GM19463 (cell line): ENCODE results near the gene TMEM258.

Source experiments
- ATAC-seq: cut with Tn5 transposase; IDR thresholded peaks from one replicate; pipeline ENCODE4 v1.9.1; 2021; ENCODE audit warnings: mild to moderate bottlenecking, moderate library complexity; ENCODE audit not compliant: unreplicated experiment

TMEM258 gene

DNA sequence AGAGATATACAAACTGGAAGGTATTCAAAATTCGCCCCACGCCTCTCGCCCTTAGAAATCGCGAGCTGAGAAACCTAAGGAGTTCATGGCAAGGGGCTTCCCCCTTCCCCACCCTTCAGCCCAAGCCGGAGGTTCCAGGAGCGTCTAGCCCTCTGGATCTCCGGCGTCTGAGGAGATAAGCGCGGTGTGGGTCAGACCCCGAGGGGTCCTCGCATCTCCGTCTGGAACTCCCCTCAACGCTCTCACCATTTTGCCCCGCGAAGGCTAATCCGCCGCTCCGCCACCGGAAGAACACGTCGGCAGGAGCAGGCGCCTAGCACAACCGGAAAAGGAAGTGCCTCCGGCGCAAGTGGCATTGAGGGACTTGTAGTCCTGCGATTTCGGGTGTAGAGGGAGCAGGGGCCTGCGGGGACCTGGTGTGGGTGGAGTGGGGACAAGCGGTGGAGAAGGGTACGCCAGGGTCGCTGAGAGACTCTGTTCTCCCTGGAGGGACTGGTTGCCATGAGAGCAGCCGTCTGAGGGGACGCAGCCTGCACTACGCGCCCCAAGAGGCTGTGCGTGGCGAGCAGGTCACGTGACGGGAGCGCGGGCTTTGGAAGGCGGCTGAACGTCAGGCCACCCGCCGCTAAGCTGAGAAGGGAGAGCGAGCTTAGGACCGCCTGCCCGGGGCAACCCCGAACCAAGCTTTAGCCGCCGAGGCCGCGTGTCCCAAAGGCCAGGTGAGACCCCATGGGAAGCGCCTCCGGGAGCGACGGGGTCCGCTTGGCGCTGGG, at the start of gene TMEM258, which contains the start of gene FEN1:
Gene TMEM258, minus strand, starts transcription at position 290 of the 773 bp plus-strand sequence. Its CDS starts 41 bp downstream, at position 249.
Gene FEN1, plus strand, starts transcription at position 602 of the 773 bp plus-strand sequence. CDS start 2,451 bp downstream, outside the sequence.
- ATAC-seq = peak; percentile 87

DNA sequence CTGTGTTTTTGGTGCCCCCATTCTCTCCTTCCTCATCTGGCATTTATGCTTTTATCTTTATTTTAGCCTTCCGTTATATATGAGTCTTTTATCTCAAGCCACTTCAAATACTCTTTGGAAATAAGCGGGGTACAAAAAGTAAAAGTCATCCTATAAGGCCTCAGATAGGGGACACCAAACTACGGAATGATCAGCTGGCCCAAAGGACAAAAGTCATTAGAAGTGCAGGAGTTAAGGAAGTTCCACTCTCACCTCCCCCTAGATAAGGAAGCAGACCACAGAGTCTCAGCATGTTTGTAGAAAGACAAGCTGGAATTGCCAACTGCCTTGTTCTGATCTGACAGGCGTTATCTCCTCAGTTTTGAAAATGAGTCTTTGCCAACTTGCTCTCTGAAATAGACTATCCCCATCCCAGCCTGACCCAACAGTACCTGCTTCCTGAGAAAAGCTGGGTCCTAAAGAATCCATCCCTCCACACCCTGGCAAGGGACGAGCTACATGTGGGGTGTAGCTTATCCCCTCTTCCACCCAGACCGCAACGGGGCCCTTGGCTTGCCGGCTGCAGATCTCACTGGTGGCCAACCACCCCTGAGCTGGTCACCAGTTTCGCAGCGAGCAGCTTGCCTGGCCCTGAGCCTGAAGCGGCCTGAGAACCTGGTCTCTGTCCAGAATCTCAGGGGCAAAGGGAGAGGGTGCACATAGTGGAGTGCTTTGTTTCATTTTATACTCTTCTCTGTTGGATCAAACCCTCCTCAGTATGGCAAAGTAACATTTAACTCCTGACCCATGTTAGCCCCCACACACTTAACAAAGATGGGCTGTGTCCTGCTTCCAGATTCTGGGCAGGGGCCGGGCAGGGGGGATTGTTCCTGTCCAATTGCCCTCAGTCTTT, 49.5 kb upstream of the TMEM258 start:
- ATAC-seq = no peak

DNA sequence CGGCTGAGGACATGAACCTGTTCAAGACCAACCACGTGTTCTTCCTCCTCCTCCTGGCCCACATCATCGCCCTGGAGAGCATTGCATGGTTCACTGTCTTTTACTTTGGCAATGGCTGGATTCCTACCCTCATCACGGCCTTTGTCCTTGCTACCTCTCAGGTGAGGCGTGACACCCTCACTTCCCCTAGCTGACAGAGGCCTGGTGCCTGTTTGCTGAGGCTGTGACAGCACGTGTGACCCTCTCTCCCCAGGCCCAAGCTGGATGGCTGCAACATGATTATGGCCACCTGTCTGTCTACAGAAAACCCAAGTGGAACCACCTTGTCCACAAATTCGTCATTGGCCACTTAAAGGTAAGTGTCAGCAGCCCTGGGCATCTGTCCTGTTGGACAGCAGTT, 48.0 kb upstream of the TMEM258 start:
- no peak for ATAC-seq

DNA sequence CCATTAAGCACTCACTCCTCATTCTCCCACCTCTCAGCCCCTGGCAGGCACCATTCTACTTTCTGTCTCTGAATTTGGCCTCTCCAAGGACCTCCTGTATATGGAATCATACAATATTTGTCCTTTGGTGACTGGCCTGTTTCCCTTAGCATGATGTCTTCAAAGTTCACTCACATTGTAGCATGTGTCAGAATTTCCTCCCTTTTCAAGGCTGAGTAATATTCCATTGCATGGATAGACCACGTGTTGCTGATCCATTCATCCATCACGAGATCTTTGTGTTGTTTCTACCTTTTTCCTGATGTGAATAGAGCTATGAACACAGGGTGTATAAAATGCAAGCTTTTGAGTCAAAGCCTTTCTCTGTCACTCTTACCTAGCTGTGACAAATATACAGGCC, 47.3 kb upstream of the TMEM258 start:
- ATAC-seq = no peak

DNA sequence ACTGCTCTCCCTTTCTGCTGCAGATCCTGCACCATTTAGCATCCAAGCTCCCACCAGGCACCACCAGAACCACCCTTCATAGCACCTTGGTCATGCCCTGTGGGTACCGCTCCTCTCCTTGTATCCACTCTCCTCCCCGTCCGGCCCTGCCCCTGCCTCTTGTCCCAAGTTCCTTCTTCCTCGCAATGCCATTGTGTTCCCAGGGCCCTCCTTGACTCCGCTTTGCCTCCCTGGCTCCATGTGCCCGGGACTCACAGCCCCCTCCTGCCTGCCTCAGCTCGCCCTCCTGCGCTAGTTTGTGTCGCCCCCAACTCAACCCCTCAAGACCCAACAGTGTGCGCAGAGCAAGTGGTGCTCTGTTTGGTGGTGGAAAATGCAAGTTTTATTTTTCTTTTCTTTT, 46.5 kb upstream of the TMEM258 start:
- ATAC-seq = no peak

DNA sequence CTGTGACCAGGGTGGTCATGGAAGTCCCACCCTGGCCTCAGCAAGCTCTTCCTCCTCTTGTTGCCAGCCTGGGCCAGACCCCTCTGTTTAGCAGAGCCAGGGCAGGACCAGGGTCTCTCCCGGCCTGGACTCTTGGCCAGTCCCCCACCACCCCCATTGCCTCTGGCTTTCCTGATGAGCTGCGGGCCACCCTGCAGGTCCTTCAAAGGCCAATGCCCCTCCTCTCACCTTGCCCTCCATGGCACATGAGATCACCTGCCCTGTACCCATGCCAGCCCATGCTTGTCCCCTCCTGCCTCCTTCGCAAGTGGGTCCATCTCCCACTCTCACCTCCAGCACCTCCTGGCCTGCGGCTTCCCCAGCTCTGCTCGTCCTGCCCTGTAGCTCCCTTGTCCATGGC, 46.1 kb upstream of the TMEM258 start:
- ATAC-seq = no peak

DNA sequence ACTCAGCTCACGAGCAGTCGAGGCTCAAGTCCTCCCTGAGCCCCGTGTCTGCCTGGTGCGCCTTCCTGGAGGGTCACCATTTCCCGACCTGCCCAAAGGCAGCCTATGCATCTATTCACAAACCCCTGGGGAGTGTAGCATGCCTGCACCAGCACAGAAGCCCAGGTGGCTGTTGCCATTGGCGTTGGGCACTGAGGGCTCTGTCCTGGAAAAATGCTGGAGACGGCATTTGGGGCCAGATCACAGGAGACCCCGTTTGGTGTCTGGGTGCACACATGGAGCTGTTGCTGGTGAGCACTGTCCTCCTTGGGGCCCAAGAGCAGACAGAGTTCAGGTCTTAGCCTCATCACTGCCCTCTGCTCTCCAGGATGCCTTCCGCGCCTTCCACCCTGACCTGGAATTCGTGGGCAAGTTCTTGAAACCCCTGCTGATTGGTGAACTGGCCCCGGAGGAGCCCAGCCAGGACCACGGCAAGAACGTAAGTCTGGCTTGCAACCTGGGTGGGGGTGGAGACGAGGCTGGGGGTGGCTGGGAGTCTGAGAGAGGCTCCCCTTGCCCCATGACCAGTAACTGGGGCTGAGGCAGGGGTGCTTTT, 45.1 kb upstream of the TMEM258 start:
- no peak for ATAC-seq

DNA sequence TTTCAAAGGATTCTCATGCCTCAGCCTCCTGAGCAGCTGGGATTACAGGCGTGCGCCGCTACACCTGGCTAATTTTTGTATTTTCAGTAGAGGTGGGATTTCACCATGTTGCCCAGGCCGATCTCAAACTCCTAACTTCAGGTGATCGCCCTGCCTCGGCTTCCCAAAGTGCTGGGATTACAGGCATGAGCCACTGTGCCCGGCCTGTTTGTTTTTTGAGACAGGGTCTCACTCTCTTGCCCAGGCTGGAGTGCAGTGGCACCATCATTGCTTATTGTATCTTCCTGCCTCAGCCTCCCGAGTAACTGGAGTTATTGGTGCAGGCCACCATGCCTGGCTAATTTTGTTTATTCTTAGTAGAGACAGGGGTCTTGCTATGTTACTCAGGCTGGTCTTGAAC, 43.8 kb upstream of the TMEM258 start:
- no peak for ATAC-seq

DNA sequence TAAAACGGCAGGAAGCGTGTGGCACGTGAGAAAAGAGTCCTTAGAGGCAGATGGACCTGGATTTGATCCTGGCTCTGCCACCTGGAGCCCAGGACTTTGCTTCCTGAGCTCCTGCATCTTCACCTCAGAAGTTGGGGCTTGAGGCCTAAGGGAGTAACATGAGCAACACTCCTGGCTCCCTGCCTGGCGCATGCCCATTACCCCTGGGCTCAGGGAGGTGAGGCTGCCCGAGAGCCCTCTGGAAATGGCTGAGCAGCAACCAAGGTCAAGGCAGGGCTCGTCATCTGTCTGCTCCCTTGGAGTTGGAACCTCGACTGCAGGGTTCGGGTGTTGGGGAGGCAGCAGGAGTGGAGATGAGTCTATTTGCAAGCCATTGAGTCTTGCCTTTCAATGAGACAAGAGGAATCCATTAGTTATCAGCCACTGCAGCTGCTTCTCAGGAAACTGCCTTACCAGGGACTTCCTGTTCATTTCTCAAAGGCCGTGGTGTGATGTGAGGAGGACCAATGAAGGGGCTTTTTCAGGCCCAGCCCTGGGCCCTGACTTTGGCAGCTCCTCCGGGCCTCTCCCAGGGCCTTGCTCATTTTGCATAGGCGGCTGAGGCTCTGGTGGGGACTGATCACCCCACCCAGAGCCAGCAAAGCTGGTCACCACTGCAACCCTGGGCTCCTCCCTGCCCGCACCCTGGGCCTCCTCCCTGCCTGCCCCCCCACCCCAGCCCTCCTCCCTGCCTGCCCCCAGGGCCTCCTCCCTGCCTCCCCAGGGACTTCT, 42.1 kb upstream of the TMEM258 start:
- ATAC-seq = peak; percentile 95

DNA sequence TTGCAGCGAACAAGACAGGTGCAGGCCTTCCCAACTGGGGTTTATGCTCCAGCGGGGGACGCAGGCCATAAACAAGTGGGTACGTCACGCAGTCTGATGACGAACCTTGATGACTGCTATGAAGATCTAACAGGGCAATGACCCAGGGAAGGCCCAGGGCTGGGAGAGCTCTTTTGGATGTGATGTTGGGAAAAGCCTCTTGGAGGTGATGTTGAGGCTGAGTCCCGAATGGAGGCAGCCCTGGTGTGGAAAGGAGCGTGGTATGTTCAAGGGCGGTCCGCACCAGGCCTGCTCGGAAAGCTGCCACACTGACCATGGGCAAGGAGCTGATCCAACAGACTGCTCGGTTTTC, 41.5 kb upstream of the TMEM258 start:
- no peak for ATAC-seq

DNA sequence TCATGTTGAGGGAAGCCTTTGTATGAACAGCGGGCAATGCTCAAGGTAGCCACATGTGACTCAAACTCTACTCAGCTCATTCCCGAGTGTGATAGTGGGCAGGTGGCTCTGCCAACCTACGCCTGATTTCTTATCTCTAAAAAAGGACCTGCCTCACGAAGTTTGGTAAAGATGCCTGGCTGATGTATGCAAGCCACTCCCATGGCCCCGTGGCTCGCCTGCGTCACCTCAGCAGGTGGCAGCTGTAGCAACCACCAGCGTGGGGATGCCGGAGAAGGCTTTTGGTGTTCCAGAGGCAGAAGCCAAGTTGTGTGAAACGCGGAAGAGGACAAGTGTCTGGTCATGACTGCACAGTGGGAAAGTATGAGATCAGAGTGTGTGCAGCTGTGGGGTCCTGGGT, 41.1 kb upstream of the TMEM258 start:
- ATAC-seq = no peak

DNA sequence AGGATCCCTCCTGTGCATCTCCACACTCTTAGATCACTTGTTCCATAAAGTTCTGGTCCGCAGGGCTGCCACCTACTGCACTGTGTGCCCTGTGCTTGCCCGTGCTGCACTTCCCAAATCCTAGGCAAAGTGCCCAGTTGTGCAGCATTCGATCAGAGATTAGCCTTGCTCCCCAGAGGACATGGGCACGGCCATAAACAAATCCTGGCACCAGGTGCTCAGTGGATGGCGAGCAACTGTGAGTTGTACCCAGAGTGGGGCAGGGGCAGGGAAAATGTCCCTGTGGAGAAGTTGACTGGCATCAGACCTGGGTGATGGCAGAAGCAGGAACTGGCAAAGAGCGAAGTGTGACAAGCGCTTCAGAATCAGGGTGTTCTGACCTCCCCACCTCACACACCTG, 40.4 kb upstream of the TMEM258 start:
- no peak for ATAC-seq

DNA sequence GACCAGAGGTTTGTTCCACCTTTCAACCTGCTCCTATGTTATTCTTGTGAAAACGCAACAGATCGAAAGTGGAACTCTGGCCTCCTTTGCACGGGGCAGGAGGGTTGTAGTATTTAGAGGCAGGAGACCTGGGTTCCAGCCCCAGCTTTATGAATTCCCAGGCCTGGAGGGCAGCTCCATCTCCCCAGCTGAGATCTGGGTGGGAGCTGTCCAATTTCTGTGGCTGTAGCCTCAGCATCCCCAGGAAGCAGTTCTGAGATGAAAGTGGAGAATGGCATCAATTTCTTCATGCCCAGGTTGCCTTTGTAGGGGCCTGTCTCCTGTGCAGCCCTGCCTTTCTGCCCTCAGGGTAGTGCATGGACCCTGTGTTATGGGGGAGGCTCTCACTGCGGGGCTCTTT, 39.8 kb upstream of the TMEM258 start:
- ATAC-seq = no peak

DNA sequence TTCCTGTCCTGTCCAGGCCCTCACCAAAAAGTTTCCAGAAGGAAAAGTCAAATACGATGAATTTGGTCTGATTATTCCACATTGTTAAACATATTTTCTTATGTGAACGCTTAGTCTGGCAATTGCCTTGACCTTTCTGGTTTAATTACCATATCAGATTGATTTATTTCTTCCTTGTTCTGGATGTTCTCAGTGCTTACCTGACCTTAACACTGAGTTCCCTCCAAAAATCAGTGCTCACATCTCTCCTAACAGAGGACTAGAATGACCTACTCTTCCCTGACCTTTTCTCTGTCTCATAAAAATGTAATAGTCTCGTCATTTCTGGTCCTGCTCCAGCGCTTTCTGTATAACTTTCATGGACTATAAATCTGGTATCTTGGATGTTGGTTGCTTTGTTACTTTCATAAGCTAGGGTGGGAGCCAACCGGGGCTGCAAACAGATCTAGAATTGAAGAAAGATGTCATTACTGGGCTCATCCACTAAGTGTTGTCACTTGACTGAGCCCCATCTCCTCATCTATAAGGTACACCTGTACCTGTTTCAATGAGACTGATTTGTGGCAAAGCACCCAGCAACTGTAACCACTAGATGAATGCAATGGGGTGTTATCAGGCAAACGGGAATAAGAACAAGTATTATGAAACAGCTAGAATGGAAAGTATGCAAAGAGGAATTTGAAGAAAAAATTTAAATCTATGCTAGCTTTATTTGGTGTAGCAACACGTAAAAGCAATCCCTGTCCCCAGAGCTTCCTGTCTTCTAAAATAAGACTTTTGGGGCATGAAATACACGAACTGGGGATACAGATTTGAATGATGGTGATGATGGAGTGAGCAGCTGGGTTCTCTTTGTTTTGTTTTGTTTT, 38.1 kb upstream of the TMEM258 start:
- no peak for ATAC-seq

DNA sequence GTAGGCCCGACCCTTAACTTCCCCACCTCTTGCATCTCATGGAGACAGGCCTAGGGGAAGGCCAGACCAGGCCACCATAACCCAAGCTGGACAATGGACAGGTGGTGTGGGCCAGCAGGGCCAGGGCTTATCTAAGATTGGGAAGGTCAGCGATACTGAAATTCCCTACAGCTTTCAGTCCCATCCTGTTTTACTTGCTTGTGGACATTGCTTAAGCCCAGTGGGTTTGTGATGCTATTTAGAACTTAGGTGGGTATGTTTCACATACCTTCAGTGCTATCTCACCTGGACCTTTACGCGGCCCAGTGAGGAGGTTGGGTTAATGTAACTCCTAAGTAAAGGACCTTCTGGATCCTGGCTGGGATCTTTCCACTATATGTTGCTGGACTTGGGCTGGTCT, 37.4 kb upstream of the TMEM258 start:
- no peak for ATAC-seq

DNA sequence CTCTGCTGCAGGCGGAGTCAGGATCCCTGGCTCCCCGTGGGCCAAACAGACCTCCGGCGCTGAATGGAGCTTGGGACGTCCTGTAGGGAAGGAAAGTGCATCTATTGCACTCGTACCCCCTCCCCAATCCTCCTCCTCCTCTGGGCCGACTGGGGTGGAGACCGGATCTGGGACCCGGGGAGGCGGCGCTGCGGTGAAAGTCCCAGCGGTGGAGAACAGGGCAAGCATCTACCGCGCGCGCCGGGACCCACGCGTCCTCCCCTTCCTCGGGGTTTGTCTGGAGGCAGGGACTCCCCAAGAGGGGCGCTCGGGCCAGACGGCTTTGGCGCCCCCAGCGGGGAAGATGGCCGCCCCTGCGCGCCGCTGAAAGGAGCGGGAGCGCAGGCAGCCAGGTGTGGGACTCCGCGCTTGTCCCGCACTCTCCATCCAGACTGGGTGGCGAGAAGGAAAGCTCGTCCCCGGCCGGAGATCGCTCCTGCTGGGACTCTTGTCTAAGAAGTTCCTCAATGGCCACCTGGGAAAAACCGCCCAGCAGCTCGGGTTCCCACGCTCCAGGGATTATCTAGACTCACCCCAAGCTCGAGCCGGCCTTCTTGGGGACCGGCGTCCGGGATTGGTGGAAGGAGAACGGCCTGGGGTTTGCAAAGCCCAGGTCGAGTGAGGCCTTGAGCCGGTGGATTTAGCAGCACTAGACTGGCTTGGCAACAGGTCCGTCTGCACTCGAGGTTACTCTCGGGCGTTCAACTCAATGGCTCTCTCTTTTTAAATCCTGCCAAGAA, 36.4 kb upstream of the TMEM258 start:
- ATAC-seq = peak; percentile 30

DNA sequence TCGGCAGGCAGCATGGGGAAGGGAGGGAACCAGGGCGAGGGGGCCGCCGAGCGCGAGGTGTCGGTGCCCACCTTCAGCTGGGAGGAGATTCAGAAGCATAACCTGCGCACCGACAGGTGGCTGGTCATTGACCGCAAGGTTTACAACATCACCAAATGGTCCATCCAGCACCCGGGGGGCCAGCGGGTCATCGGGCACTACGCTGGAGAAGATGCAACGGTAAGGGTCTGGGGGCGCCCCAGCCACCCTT, 35.9 kb upstream of the TMEM258 start:
- no peak for ATAC-seq

DNA sequence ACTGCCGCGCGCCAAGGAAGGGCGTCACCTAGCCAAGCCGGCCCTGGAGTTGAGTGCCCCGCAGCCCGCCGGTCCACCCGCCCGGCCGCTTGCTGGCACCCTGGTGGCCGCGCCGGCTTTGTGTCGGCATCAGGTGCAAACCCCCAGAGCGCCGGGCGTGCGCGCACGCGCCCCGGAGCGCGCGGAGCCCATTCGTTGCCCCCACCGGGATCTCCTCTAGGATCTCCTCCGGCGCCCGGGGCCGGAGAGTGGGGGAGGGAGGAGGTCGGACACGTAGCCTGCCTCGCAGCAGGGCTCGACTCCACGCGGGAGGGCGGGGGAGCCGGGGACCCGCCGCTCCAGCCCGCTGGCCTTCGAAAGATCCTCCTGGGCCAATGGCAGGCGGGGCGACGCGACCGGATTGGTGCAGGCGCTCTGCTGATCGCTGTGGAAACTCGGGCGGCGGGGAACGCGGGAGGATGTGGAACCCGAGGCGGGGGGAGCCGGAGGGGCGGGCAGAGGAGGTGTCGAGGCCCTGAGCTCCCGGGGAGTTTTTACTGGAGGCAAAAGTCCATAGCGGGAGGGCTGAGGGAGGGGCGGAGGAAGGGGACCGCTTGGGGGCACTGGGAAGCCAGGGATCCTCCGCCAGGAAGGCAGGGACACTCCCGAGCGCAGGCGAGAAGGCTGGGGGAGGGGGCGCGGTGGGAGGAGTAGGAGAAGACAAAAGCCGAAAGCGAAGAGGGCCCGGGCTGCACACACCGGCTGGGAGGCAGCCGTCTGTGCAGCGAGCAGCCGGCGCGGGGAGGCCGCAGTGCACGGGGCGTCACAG, 35.4 kb upstream of the TMEM258 start, which contains the start of gene FADS2:
Gene FADS2, plus strand, starts transcription at position 730 of the 808 bp plus-strand sequence. CDS start 91 bp downstream, outside the sequence.
- peak; percentile 70 for ATAC-seq
